Caco-2 (cell line): ENCODE measurements around the gene TCF20. TPM values are rescaled to one million over a fixed set of nuclear protein-coding genes. Genes with fewer than 3 reads are reported as not detected.

Source experiments
- BruUV-seq: library from RNA; stranded (reverse); fragments of 400-500 nt; replicated peaks from 2 replicates; lab custom pipeline; 2021; lab: Mats Ljungman, UMichigan
- CTCF ChIA-PET: fragments of 300-600 bp; sonication (Branson Sonifier 250); formaldehyde crosslinking; loops from one replicate; lab custom pipeline; 2022; ENCODE audit warnings: antibody characterized with exemption; lab: Charles Lee
- POLR2A ChIA-PET: fragments of 300-600 bp; sonication (Branson Sonifier 250); formaldehyde crosslinking; loops from one replicate; lab custom pipeline; 2022; ENCODE audit warnings: antibody characterized with exemption; lab: Charles Lee
- DNase-seq, 2 experiments: peaks; one replicate each; pipeline versions ENCODE4 v3.0.0 to v3.0.0-alpha.2; 2020 to 2022
- H3K27me3 ChIP-seq: replicated peaks from 2 replicates; pipeline ENCODE4 v1.6.0; 2011; ENCODE audit warnings: low read length; ENCODE audit not compliant: control insufficient read depth, insufficient read depth
- H3K36me3 ChIP-seq: 2 replicates; pipeline ENCODE4 v1.5.1; 2011; ENCODE audit warnings: low read length; ENCODE audit not compliant: control insufficient read depth, insufficient read depth
- H3K4me1 ChIP-seq: fragments of 250-450 bp; sonication (Bioruptor Pico); 2 replicates; pipeline ENCODE4 v1.5.1; 2020; ENCODE audit warnings: mild to moderate bottlenecking
- H3K4me3 ChIP-seq: 2 replicates; pipeline ENCODE4 v1.5.1; 2011; ENCODE audit warnings: low read depth, mild to moderate bottlenecking, control low read depth, low read length
- H3K9me3 ChIP-seq: fragments of 250-450 bp; sonication (Bioruptor Pico); 2 replicates; pipeline ENCODE4 v1.5.1; 2020; ENCODE audit warnings: mild to moderate bottlenecking, moderate library complexity
- H3K27ac Mint-ChIP-seq: one replicate; pipeline ENCODE4 v1.8.0; 2022; ENCODE audit warnings: mixed read lengths; ENCODE audit not compliant: unreplicated experiment
- H3K27me3 Mint-ChIP-seq: one replicate; pipeline ENCODE4 v1.8.0; 2022; ENCODE audit warnings: mixed read lengths; ENCODE audit not compliant: insufficient read depth, unreplicated experiment
- H3K36me3 Mint-ChIP-seq: one replicate; pipeline ENCODE4 v1.8.0; 2022; ENCODE audit warnings: mild to moderate bottlenecking, mixed read lengths; ENCODE audit not compliant: insufficient read depth, unreplicated experiment
- H3K4me1 Mint-ChIP-seq: one replicate; pipeline ENCODE4 v1.8.0; 2022; ENCODE audit warnings: low read depth, mixed read lengths; ENCODE audit not compliant: unreplicated experiment
- H3K4me3 Mint-ChIP-seq: one replicate; pipeline ENCODE4 v1.8.0; 2022; ENCODE audit warnings: mild to moderate bottlenecking, moderate library complexity, mixed read lengths; ENCODE audit not compliant: unreplicated experiment
- H3K9me3 Mint-ChIP-seq: one replicate; pipeline ENCODE4 v1.8.0; 2022; ENCODE audit warnings: mixed read lengths; ENCODE audit not compliant: unreplicated experiment
- CTCF ChIP-seq, 2 experiments: fragments of 200-600 bp in 1 of 2; IDR thresholded peaks; 1 replicate in 1 of 2; 2 replicates in 1 of 2; pipeline versions ENCODE4 v1.5.1 to v1.8.0; 2011 to 2022; ENCODE audit warnings: antibody characterized with exemption in 1 of 2, control low read depth in 1 of 2, inconsistent platforms in 1 of 2, low read depth in 1 of 2, low read length in 1 of 2, mild to moderate bottlenecking in 1 of 2, moderate library complexity in 1 of 2; ENCODE audit not compliant: insufficient read depth in 1 of 2, severe bottlenecking in 1 of 2, unreplicated experiment in 1 of 2
- intact Hi-C: fragments of 100-400 bp; cut with micrococcal nuclease; formaldehyde crosslinking; loops from one replicate; pipeline ENCODE4 v1.10.0; 2022; ENCODE audit not compliant: unreplicated experiment
- total RNA-seq: library from RNA; stranded (reverse); gene quantifications from 2 replicates; pipeline ENCODE4 v1.2.3, GENCODE V29; 2022

The TCF20 gene
- total RNA-seq, 1 experiment from 2014 or later, result 82.7 TPM

- intact Hi-C loops, result loop anchor here (1.0 kb wide), 1 partner anchor 9 kb away; no protein-coding TSS in a partner anchor
- BruUV-seq, result no TSS peak
- no peak overlapping the region for H3K4me3 ChIP-seq
- Mint-ChIP-seq H3K4me1 (peaks cover 23% of the 10 kb centered on the region), H3K27ac (peak overlapping the region; percentile 22), H3K4me3 (peak overlapping the region; percentile 42), H3K36me3 (peaks cover 9% of the 10 kb centered on the region), H3K27me3 (no peaks in the 10 kb centered on the region), H3K9me3 (no peaks in the 10 kb centered on the region)
- H3K27me3 ChIP-seq, result no peaks in the 10 kb centered on the region
- ChIA-PET POLR2A (interaction anchor here (0.9 kb wide), 1 partner anchor 20 kb away, joined by 3 read pairs; no protein-coding TSS in a partner anchor), CTCF (interaction anchor here (0.5 kb wide), 1 partner anchor 15 kb away, joined by 5 read pairs; no protein-coding TSS in a partner anchor)
- no peak for DNase-seq
- peaks cover 66% of the 10 kb centered on the region for H3K4me1 ChIP-seq
- H3K36me3 ChIP-seq, result 0 out of 2 replicates have a peak, but pooled peaks cover 2% of the 10 kb centered on the region
- H3K9me3 ChIP-seq, result no peaks in the 10 kb centered on the region
- TF ChIP-seq CTCF (IDR thresholded peaks at IDR 0.05; ENCODE audit: insufficient read depth in 1 of 2, low read depth in 1 of 2, low read length in 1 of 2, severe bottlenecking in 1 of 2, unreplicated experiment in 1 of 2), result no peak
Observed at GRCh38 chr22:42284643-42285181, 14.3 kb upstream of the TCF20 start.

GRCh38 chr22:42284202-42284591, 13.7 kb upstream of the TCF20 start:
- Mint-ChIP-seq H3K4me3 (peak overlapping the region; percentile 42), H3K36me3 (peaks cover 9% of the 10 kb centered on the region), H3K9me3 (no peaks in the 10 kb centered on the region), H3K27me3 (no peaks in the 10 kb centered on the region), H3K4me1 (peaks cover 28% of the 10 kb centered on the region), H3K27ac (peak overlapping the region; percentile 22)
- H3K36me3 ChIP-seq, result 0 out of 2 replicates have a peak, but pooled peaks cover 2% of the 10 kb centered on the region
- CTCF ChIA-PET, result interaction anchor here (1.3 kb wide), 1 partner anchor 19 kb away, joined by 5 read pairs; no protein-coding TSS in a partner anchor
- no peaks in the 10 kb centered on the region for H3K27me3 ChIP-seq
- intact Hi-C loops, result loop anchor here (1.0 kb wide), 1 partner anchor 9 kb away; no protein-coding TSS in a partner anchor
- peaks cover 71% of the 10 kb centered on the region for H3K4me1 ChIP-seq
- BruUV-seq, result no TSS peak
- H3K9me3 ChIP-seq, result no peaks in the 10 kb centered on the region
- no peak for TF ChIP-seq CTCF (IDR thresholded peaks at IDR 0.05; ENCODE audit: insufficient read depth in 1 of 2, low read depth in 1 of 2, low read length in 1 of 2, severe bottlenecking in 1 of 2, unreplicated experiment in 1 of 2)
- peak overlapping the region; percentile 41 for H3K4me3 ChIP-seq
- DNase-seq, result no peak
- POLR2A ChIA-PET, result interaction anchor here (0.9 to 1.1 kb wide), 3 partner anchors 9 to 21 kb away, joined by 3 to 5 read pairs (median 3); no protein-coding TSS in a partner anchor

- Histone ChIP-seq H3K9me3 (no peaks in the 10 kb centered on the region), H3K4me1 (peaks cover 78% of the 10 kb centered on the region), H3K36me3 (0 out of 2 replicates have a peak, but pooled peaks cover 2% of the 10 kb centered on the region), H3K4me3 (peak overlapping the region; percentile 41), H3K27me3 (no peaks in the 10 kb centered on the region)
- Mint-ChIP-seq H3K4me1 (peaks cover 31% of the 10 kb centered on the region), H3K4me3 (peak overlapping the region; percentile 42), H3K27me3 (no peaks in the 10 kb centered on the region), H3K9me3 (no peaks in the 10 kb centered on the region), H3K27ac (peak overlapping the region; percentile 22), H3K36me3 (peaks cover 9% of the 10 kb centered on the region)
- no TSS peak for BruUV-seq
- ChIA-PET POLR2A (interaction anchor here (0.5 to 1.1 kb wide), 5 partner anchors 9 to 795 kb away, joined by 3 to 5 read pairs (median 4); no protein-coding TSS in a partner anchor), CTCF (interaction anchor here (0.6 to 1.3 kb wide), 2 partner anchors 20 to 30 kb away, joined by 5 read pairs; no protein-coding TSS in a partner anchor)
- peak; percentile 86 to 88 for DNase-seq
- intact Hi-C loops, result loop anchor here (1.0 kb wide), 3 partner anchors 10 to 31 kb away; no protein-coding TSS in a partner anchor
- TF ChIP-seq CTCF (IDR thresholded peaks at IDR 0.05; ENCODE audit: insufficient read depth in 1 of 2, low read depth in 1 of 2, low read length in 1 of 2, severe bottlenecking in 1 of 2, unreplicated experiment in 1 of 2), result no peak
Observed at GRCh38 chr22:42283278-42284201, 13.1 kb upstream of the TCF20 start.
